Epidermal melanocyte (primary cell): ENCODE results near the gene XPR1.

Experiments
- DNase-seq: peaks from one replicate; pipeline ENCODE4 v3.0.0; 2011; ENCODE audit warnings: low spot score; ENCODE audit not compliant: insufficient read length

XPR1 gene

GRCh38 chr1:180912801-180913565 lies 281.2 kb downstream of the XPR1 start, which contains the start of gene KIAA1614:
KIAA1614 (plus strand) TSS chr1:180912897; CDS start chr1:180913244, 347 bp downstream.
- DNase-seq: peak; percentile 64

GRCh38 chr1:180915426-180915965 lies 283.7 kb downstream of the XPR1 start:
- DNase-seq: no peak

GRCh38 chr1:180916012-180916770 lies 284.4 kb downstream of the XPR1 start:
- DNase-seq: no peak

DNA sequence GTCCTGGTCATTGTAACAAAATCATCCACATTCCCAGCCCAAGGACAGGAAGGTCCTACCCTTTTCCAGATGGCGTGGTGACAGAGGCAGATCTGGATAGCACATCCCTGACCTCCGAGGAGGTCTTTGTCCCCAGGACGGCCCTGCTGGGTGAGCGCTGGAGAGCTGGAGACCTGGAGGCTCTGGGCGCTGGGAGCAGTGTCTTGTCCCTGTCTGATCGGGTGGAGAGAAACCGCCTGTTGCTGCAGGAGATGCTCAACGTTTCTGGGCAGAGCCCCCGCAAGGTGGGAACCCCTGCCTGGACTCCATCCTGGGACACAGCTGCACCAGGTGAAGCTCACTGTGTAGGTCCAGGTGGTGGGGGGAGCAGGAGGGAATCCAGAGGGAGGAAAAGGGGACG lies 284.9 kb downstream of the XPR1 start:
- DNase-seq: no peak

GRCh38 chr1:180917306-180918065 lies 285.7 kb downstream of the XPR1 start:
- DNase-seq: no peak

GRCh38 chr1:180918519-180918918 lies 286.7 kb downstream of the XPR1 start:
- DNase-seq: no peak

- no peak for DNase-seq
Measured at GRCh38 chr1:180919183-180919700, 287.4 kb downstream of the XPR1 start.

DNA sequence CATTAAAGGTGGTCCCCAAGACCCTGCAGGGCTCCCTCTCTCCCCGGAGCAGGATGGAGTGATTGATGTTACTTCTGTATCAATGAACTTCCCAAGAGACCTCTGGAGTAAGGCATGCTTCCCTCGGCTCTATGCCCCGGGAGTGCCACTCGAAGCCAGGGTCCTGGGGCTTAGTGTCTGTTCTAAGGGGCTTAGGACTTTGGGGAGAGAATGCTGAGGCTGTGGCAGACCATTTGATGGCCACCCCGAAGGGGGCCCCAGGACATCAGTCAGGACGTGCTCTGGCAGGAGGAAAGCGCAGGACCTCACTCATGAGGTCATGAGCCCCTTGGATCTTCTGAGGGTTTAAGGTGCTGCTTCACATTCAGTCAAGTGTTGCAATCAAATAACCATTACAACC lies 288.4 kb downstream of the XPR1 start:
- DNase-seq: no peak

DNA sequence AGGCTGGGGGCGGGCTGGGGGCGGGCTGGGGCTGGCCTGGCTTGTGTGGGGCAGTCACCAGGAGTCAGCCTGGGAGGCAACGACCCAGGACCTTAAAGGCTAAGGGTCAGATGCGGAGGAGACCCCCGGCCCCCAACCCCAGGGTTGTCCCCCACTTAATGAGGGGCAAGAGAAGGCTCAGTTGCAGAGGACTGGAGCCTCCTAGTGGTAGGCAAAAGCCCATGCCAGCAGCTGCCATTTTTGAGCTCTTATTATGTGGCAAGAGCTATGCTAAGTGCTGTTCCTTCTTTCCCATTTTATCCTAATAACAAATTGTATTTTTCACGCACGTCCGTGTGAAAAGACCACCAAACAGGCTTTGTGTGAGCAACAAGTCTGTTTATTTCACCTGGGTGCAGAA lies 288.9 kb downstream of the XPR1 start:
- no peak for DNase-seq

- DNase-seq: no peak
Measured at GRCh38 chr1:180921386-180921785, 289.6 kb downstream of the XPR1 start.

DNA sequence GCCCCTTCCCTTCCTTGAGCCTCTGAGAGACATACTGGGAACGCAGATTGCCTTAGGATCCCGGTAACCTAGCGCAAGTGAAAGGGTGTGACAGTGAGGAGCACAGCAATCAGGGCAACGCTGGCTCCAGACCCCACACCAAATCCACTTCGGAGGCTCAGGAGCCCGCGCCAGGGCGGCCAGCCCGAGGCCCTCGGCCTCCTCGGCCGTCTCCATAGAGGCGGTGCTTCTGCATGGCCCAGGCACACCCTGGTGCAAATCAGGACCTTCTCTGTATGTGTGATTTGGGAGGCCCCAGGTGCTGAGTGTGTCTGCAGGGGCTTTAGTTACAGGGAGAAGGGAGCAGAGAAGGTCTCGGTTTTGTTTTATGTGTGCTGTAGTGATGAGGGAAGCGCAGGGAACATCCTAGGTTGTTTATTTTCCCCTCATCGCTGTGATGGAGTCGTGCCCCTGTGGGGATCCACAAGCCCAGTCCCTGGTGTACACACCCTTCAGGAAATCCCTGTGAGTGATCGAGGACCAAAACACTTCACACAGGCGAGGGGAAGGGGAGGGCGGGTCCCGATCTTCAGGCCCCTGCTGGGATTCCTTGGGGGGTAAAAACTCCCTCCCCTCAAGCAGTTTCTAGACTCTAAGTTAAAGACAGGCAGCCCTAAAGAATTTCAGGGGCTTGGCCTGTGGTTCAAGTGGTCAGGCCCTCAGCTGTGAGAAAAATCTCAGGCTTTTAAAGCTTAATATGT lies 290.2 kb downstream of the XPR1 start:
- DNase-seq: no peak

- DNase-seq: no peak
Measured at GRCh38 chr1:180922631-180923015, 290.8 kb downstream of the XPR1 start.

- DNase-seq: no peak
Measured at GRCh38 chr1:180923021-180923841, 291.4 kb downstream of the XPR1 start.

- no peak for DNase-seq
Measured at GRCh38 chr1:180923887-180924286, 292.1 kb downstream of the XPR1 start.

DNA sequence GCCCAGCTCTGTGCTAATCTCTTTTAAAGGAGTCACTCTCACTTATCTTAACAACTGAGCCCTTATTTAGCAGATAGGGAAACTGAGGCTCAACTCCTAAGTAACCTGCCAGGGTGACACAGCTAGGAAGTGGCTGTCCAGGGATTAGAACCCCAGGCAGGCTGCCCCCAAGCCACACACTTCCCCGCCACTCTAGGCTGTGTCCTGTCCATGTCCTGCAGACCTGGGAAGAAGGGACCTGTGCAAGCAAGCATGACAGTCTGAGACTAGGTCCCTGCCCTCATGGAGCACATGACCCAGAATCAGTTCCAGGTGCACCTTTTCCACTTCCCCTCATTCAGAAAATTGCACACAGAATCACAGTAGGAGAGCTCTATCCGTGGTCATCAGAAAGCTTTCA lies 293.1 kb downstream of the XPR1 start:
- no peak for DNase-seq

DNA sequence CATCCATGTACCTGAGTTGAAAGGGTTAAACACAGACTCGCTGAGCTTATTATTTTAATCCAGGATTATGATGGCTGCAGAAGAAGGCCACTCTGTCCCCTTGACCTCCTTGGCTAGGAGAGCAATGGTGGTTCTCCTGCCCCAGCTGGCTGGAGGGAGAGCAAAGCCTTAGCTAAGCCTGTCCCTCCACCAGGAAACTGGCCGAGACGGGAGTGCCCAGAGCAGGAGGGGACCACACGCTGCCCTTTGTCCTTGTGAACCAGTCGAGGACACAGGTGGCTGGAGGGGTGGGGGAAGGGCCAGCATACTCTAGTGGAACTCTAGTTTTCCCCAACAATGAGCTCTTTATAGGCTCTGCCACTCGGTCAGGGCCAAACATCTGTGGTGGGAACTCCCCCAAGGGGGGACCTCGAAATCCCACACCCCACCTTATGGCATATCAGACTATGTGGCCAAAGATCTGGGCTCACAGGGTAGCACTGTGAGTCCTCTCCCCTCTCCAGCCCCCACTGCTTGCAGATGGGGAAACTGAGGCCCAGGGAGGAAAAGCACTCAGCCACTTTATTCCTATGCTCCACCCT lies 293.7 kb downstream of the XPR1 start:
- DNase-seq: no peak

DNA sequence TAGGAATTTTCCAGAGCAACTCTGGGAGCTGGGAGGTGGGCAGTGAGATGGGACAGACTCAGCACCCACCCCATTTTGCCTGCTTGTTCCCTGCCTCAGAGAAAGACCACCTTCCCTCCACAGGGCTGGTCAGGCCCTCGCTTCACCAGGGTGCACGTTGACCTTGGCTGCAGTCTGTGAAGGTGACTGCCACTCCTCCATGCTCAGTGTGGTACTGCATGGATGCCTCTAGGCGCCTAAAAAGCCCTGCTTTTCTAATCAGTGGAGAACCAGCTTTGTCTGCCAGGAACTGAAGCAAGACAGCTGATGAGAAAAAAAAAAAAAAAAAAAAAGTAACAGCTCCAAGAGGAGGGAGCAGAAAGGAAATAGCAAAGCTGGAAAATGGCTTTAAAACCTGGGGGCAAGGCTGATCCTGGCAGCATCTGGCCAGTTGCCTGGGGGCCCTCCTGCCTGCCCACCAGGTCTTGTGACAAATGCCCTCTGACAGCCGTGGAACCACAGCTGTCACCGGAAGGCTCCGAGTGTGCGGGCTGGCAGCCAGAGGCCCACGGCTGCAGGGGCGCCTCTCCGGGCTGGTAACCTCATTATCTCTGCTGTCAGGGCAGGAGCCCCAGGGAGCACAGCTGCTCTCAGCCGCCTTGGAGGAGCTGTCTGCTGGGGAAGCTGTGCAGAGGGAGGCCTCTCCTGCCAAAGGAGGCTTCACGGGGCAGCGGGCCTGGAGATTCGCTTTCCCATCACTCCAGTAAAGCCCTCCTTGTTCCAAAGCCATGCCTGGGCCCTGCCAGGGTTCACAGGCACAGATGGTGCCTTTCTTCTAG lies 294.6 kb downstream of the XPR1 start:
- DNase-seq: peak; percentile 90

- DNase-seq: no peak
Measured at GRCh38 chr1:180927348-180927747, 295.5 kb downstream of the XPR1 start.

DNA sequence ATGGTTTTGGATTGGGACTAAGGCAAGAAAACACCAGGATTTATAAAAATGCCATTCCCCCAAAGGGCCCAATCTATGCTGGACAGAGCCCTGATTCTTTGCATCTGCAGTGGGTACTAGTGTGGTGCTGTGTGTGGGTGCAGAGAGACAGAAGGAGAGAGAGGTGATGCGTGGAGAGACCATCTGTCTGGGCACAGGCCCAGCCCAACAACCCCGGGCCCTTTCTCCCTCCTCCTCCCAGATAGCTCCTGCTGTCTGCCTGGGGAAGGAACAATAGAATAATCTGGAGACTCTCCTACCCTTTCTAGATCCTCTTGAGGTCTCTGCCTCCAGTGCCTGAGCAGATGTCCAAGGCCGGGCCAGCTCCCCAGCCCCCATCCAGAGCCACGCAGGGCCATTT lies 296.0 kb downstream of the XPR1 start:
- DNase-seq: no peak
